Mucosa of gallbladder (tissue), 1 donor: ENCODE results near the gene VAMP2. TPM values are rescaled to one million over a fixed set of nuclear protein-coding genes. Genes with fewer than 3 reads are reported as not detected.
A peak's percentile ranks its signal among the peaks of the same experiment; 100 is the strongest.

Source experiments
- DNase-seq: peaks from one replicate; pipeline ENCODE4 v3.0.0-alpha.2; 2020; ENCODE audit warnings: low spot score
- total RNA-seq: library from RNA; stranded (reverse); gene quantifications from one replicate; pipeline ENCODE4 v1.2.1, GENCODE V29; 2021
- donor health status: DM: no; HTN: no; CAD: no.

VAMP2 gene
- total RNA-seq, 1 donor from 2014 or later: 73.8 TPM

DNA sequence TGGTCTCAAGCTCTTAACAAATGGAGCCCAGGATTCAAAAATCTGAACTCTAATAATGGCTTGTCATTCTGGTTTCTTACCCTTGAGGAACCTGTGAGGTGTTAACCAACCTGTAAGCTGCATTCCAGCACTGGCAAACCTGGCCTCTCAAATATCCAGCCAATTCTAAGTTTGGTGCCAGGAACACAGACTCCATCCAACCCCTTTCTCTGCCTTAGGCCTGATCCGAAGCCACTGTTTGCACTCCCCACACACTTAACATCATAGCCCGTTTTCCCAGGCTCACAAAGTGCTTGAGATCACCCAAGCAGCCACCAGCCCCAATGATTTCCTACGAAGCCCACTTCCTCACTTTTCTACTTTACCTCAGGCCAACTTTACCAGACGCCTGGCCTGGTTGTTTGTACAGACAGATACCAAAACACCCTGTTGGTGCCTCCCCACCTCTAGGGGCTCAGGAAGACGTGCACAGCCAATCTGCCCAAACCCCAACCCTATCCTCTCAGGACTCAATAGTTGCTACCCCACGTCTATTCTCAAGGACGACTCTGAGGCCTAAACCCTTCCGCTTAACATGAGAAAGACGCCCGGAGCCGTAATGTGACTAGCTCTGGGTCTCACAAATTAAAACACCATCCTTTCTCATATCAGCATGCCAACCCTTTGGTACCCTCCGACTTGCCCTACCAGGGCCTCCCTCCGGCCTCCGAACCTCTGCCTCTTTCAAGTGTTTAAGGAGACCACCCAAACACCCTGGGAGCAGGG lies 7.3 kb downstream of the VAMP2 start:
- DNase-seq: no peak

- DNase-seq: no peak
These were observed 8.1 kb downstream of the VAMP2 start for GRCh38 chr17:8154608-8155155.

DNA sequence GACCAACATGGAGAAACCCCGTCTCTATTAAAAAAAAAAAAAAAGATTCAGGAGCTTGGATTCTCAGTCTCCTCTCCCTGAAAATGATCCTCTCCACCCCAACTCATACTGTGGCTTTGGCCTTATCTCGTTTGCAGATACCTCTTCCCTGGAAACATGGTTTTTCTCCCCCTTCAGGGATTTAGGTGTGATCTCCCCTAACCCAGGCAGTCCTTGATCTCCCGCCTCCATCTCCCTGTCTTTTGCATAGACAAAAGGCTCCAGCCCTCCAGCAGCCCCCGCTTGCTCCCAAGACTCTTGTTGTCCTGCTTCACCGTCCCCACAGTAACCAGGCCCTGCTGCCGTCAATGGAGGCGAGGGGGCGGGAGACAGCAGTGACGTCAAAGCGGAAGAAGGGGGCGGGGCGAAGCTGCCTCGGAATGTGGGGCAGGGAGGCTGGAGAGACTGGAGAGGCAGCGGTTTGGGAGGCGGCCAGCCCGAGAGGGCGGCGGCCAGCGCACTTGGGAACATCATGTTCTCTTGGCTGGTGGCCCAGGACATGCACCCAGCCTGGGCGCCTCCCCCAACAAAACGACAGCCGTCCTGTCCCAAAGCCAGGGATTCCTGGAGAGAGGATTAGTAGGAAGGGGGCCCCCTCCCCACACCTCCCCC lies 8.7 kb downstream of the VAMP2 start:
- DNase-seq: peak; percentile 99

- DNase-seq: peak; percentile 93
These were observed 9.2 kb downstream of the VAMP2 start for GRCh38 chr17:8153525-8153956.

DNA sequence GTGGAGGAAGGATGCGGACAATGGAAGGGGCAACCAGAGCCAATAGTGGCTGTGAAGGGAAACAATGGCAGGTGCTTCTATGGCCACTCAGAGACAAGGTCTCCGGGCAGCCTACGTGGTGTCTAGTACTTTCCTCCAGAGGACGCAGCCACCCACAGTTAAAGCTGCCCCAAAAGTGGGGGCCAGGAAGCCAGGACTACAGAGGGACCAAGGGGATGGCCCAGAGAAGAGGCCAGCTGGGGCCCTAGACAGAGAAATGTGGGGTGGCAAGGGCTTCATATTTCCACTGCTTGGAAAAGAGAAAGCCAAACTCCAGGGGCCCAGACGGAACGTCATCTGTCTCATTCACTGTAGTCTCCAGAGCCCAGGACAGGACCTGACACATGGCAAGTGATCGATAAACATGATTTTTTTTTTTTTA lies 9.7 kb downstream of the VAMP2 start:
- DNase-seq: no peak

GRCh38 chr17:8152112-8152775 lies 10.5 kb downstream of the VAMP2 start, which contains the start of gene PER1:
Gene PER1, minus strand, starts transcription at chr17:8152404. Its CDS starts 1,698 bp downstream, at chr17:8150706.
- DNase-seq: peak; percentile 98

GRCh38 chr17:8151641-8152111 lies 11.1 kb downstream of the VAMP2 start:
- DNase-seq: peak; percentile 86

- peak; percentile 92 for DNase-seq
These were observed 11.6 kb downstream of the VAMP2 start for GRCh38 chr17:8151120-8151640.

DNA sequence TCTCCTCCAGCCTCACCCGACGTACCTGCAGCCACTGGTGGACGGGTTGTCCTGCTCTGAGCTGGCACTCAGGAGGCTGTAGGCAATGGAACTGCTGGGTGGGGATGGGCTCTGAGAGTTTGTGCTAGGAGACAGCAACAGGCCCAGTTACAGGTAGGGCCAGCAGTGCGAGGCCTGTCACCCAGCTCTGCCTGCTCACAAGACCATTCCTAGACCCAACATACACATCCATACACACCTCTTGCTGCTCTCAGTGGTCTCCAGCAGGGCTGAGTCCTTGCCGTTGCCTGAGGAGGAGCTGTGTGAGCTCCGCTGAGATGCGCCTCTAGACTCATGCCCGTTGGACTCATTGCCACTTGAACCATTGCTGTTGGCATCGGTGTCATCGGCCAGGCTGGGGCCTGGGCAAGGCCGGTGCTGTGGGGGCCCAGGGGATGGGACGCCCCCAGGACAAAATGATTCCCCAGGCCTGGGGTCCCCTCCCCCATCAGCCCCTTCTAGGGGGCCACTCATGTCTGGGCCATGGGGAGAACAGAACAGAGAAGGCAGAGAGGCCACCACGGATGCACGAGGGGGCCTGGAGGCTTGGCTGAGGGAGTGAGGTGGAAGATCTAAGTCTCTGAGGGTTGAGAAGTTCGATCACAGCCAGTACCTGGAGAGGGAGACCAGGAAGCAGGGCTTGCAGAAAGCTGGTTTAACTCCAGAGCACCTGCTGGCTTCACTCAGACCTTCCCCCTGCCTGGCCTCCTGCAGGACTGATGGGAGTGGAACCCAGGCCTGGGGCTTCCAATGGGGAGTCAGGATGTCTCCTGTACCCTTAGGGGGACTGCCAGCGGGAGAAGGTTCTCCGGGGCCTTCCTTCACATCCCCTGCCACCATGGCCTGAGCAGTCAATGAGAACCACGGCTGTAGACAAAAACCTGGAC lies 12.3 kb downstream of the VAMP2 start:
- no peak for DNase-seq

- DNase-seq: no peak
These were observed 13.1 kb downstream of the VAMP2 start for GRCh38 chr17:8149419-8150193.

DNA sequence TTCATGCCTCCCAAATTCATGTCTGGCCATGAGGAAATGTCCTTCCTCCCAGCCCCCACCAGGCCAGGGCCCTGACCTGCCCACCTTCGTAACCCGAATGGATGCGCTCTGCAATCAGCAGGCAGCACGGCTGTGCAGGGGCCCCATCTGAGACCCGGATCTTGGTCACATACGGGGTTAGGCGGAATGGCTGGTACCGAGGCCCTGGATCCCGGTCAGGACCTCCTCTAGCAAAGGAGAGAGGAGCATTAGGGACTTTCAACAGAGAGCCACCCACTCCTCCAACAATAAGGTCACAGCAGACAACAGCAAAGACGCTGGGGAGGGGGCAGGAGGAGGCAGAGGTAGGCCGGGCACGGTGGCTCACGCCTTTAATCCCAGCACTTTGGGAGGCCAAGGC lies 14.2 kb downstream of the VAMP2 start:
- no peak for DNase-seq

GRCh38 chr17:8147805-8148404 lies 14.8 kb downstream of the VAMP2 start:
- no peak for DNase-seq

DNA sequence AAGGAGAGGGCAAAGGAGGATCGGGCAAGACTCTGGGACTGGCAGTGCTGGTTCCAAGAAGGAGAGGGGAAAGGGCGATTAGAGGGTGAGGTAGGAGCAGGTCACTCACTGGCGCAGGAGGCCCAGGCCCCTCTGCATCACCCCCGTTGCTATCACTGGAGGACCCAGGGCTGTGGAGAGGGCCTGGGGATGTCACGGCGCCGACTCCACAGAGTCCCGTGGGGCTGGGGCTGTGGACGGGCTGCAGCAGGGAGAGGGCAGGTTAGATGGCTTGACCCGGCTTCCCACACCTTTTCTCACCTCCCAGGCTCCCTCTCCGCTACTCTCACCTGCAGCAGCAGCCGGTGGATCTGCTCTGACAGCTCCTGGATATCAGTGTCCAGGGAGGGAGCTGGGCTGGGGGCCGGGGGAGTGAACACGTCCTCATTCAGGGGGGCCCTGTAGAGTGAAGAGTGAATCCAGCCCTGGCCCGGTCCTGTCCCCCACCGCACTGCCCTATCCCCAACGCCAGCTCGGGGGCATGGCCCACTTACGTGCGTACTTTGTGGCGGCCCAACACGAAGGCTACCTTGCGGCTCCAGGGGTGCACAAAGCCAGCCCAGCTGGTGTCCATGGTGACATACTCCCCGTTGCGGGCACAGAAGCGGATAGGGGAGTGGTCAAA lies 15.5 kb downstream of the VAMP2 start:
- no peak for DNase-seq

DNA sequence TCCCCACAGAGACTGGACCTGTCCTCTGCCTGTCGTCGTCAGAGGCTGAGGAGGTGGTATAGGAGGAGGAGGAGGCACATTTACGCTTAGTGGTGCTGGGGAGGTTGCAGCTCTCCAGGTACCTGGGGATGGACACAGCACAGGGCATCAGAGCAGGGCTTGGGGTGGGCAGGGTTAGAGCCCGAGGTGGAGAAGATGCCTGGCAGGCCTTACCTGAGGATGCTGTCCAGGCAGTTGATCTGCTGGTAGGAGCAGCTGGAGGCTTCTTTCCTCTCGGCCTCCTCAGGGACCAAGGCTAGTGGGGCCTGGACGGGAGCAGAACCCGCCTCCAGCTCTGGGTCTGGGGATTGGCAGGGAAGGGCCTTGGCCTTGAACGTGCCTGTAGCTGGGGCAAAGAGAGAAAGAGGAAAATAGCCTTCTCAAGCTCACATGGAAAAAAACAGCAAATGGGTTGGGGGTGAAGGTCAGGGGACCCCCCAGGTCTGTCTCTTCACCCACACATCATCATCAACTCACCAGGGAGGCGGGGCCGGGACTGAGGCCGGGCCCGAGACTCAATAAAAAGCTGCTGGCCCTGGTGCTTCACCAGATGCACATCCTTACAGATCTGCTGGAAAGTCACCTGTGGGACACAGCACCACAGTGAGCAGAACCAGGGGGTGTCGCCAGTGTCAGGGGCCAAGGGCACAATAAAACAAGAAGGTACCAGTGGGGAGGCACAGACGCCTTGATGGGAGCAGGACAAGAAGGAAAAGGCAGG lies 16.2 kb downstream of the VAMP2 start:
- DNase-seq: no peak

DNA sequence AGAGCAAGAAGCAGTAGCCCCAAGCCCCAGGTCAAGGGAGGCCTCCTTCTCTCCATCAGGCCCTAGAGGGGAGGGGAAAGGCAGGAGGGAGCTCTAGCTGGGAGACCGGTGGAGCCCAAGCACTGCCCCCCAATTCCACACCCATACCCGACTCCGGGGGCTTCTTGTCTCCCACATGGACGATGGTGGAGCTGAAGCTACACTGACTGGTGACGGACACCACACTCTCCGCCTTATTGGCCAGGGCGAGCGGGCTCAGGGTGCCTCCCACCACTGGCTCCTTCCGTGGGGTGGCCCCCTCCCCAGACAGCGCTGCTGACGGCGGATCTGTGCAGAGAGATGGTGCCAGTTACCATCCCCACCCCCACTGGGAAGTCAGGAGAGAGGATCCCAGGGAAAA lies 16.9 kb downstream of the VAMP2 start:
- no peak for DNase-seq

DNA sequence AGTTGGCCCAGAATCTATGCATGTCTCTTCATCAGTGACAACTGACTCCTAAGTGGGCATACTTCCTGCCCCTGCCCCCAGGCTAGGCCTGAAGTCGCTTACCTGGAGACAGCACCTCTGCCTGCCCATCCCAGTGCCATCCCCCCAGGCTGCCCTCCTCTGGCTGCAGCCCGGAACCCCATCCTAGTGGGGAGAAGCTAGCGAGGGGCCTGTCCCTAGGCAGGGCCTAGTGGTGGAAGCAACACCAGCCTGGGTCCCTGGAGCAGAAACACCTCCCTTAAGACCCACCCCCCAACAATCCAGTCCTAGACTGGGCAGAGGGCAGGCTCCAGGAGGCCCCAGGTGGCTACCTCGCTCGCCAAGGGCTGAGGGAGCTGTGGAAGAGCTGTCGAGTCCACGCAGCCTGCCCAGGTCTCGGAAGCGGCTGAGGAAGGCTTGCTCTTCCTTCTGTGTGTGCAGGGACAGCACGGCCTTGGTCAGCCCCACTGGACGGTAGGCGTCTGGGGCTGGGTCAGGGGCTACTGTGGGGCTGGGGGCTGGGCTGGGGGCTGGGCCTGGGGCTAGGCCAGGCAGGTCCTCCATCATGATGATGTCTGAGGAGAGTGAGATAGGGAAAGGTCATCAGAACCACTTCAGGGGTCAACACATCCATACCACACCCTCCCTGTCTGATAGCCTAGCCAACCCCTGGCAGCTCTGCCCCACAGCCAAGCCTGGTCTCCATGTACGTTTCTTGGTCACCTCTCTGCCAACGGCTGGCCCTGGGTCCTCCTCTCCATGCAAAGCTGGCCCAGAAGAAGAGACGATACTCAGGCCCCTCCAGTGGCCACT lies 18.1 kb downstream of the VAMP2 start:
- no peak for DNase-seq
